Heart right ventricle (tissue), 16 donors: ENCODE data around the gene RASGRP2. TPM values are rescaled to one million over a fixed set of nuclear protein-coding genes. Genes with fewer than 3 reads are reported as not detected.

Experiments used
- ATAC-seq, 8 donors: fragments of 200-7000 bp; cut with Tn5 transposase; one replicate each; pipeline ENCODE4 v1.9.1; 2020; ENCODE audit warnings: mild to moderate bottlenecking in 8 of 8, moderate library complexity in 8 of 8, moderate number of reproducible peaks in 1 of 8
- DNase-seq, 2 donors: peaks; one replicate each; pipeline ENCODE4 v3.0.0-alpha.2; 2020
- H3K27ac ChIP-seq, 10 donors: fragments of 200-600 bp; sonication (generic) in 2 of 10; one replicate each; pipeline versions ENCODE4 v1.5.0 to v1.8.0; 2020 to 2022; ENCODE audit warnings: mild to moderate bottlenecking in 3 of 10
- H3K27me3 ChIP-seq, 7 donors: fragments of 200-600 bp; one replicate each; pipeline ENCODE4 v1.8.0; 2021 to 2022; ENCODE audit warnings: mild to moderate bottlenecking in 2 of 7
- H3K36me3 ChIP-seq, 9 donors: fragments of 200-600 bp; sonication (generic) in 1 of 9; one replicate each; pipeline versions ENCODE4 v1.5.0 to v1.8.0; 2020 to 2022; ENCODE audit warnings: mild to moderate bottlenecking in 2 of 9
- H3K4me1 ChIP-seq, 9 donors: fragments of 200-600 bp; sonication (generic) in 1 of 9; one replicate each; pipeline versions ENCODE4 v1.5.0 to v1.8.0; 2020 to 2022; ENCODE audit warnings: mild to moderate bottlenecking in 4 of 9
- H3K4me3 ChIP-seq, 10 donors: fragments of 200-600 bp; sonication (generic) in 2 of 10; one replicate each; pipeline versions ENCODE4 v1.5.0 to v1.8.0; 2020 to 2022; ENCODE audit warnings: mild to moderate bottlenecking in 7 of 10, moderate library complexity in 2 of 10
- H3K9me3 ChIP-seq, 11 donors: fragments of 200-600 bp in 10 of 11; sonication (generic) in 2 of 11; one replicate each; pipeline versions ENCODE4 v1.5.0 to v1.8.0; 2013 to 2022; ENCODE audit warnings: mild to moderate bottlenecking in 2 of 11, control low read depth in 1 of 11, moderate library complexity in 1 of 11
- CTCF ChIP-seq, 9 donors: fragments of 200-600 bp; sonication (generic) in 2 of 9; IDR thresholded peaks; one replicate each; pipeline versions ENCODE4 v1.5.0 to v1.8.0; 2021 to 2022; ENCODE audit warnings: antibody characterized with exemption in 9 of 9, mild to moderate bottlenecking in 5 of 9, moderate library complexity in 1 of 9
- WGBS, 2 donors: extraction: QIAGEN DNeasy Blood & Tissue Kit; methylation state at CpG; one replicate each; pipeline ENCODE4 v1.1.7; 2013; ENCODE audit warnings: inconsistent platforms in 1 of 2; 5-methylcytosine and 5-hydroxymethylcytosine counted together
- intact Hi-C, 10 donors: fragments of 100-400 bp; cut with DNase I; formaldehyde crosslinking; loops; one replicate each; pipeline versions ENCODE4 v1.11.1 to v1.14.2; 2022
- long read RNA-seq, 3 donors: library from polyadenylated mRNA; unstranded; transcript quantifications; one replicate each; pipeline ENCODE4 v2.0.0, GENCODE V29; 2020 to 2021
- polyA plus RNA-seq, 2 donors: library from polyadenylated mRNA; stranded (reverse); fragments of 200-250 nt; gene quantifications; one replicate each; pipeline ENCODE4 v1.2.3, GENCODE V29; 2013
- total RNA-seq, 10 donors: library from RNA; stranded (reverse); fragmentation: NEBNext Ultra II Directional in 3 of 10; extraction: Animal tissue kit (Norgen Biotek cat#: 25700) in 3 of 10; gene quantifications; one replicate each; pipeline versions ENCODE4 v1.2.1 to v1.2.4, GENCODE V29; 2021 to 2023
- donor health status: Arrhythmogenic right ventricular cardiomyopathy.
- donor health status: ischemic (EF 13 %, LVEDD 7.1; RV severe dilation, severe dysfunction).
- donor health status: healthy with polysubstance abuse.
- donor health status: DM: no; HTN: yes; CAD: no.
- donor health status: DM: no; HTN: no; CAD: no.
- donor health status: ischemic (EF 25% LVEDD 6.9; RV normal size, moderate dysfunction).
- donor health status: ischemic (EF 25% LVEDD 5.7; RV mildly dilated, moderate dysfunction).
- donor health status: healthy.
- donor health status: DM: yes; HTN: yes; CAD: no.
- donor health status: Ischemic cardiomyopathy.
- donor health status: ischemic (EF 35%, LVEDD 5.7; RV mildly dilated, moderate dysfunction).
- donor health status: nonischemic (EF 11% LVEDD 7.7; RV severe dilation, severe dysfunction).
- donor health status: DM: yes; HTN: yes; CAD: no.
- donor health status: PGD.
- donor health status: ischemic (EF 29% LVEDD 5.4; RV normal size, mild dysfunction).
- donor health status: nonischemic (EF 23%, LVEDD 6.1; RV moderate dilation, normal function).

RASGRP2 gene
- total RNA-seq = 10 to 100 TPM; 18.9 to 49.8 (median 25.4) TPM
- polyA plus RNA-seq = 100 to 1,000 TPM in 1 of 2 donors, 10 to 100 TPM in 1; 31.3 to 128 TPM
- long read RNA-seq, donor 1, transcript RASGRP2-204 (5 exons, 642 nt) = major isoform, 14 of 36 reads
- long read RNA-seq, donor 1, partial matches to known transcripts = 3 of 36 reads
- long read RNA-seq, donor 1, other reads (novel, unspliced or antisense) = 12 of 36 reads
- long read RNA-seq, donor 2, transcript RASGRP2-204 (5 exons, 642 nt) = major isoform, 19 of 49 reads
- long read RNA-seq, donor 2, partial matches to known transcripts = 11 of 49 reads
- long read RNA-seq, donor 2, other reads (novel, unspliced or antisense) = 10 of 49 reads
- long read RNA-seq, donor 3, partial matches to known transcripts = 5 of 9 reads
- long read RNA-seq, donor 3, other reads (novel, unspliced or antisense) = 3 of 9 reads

GRCh38 chr11:64743591-64744543 lies at the start of gene RASGRP2:
RASGRP2 (minus strand) TSS chr11:64744142; CDS start chr11:64742866, 1,276 bp downstream.
- no peaks in the 10 kb centered on the region for H3K27me3 ChIP-seq
- peaks cover 0 to 22% (median 0%) of the 10 kb centered on the region in 9 donors for H3K36me3 ChIP-seq
- H3K9me3 ChIP-seq = no peaks in the 10 kb centered on the region
- H3K4me3 ChIP-seq = peak within 1 kb of the TSS; percentile 44 to 80 (median 68)
- WGBS, 2 donors = 1% methylated on average over 57 of the region's 57 CpGs
- DNase-seq (peak; percentile 90 to 92), ATAC-seq (peak; percentile 40 to 64 (median 55))
- TF ChIP-seq CTCF (IDR thresholded peaks at IDR 0.05) = peak; percentile 68 to 85 (median 79)
- H3K27ac ChIP-seq = peak within 1 kb of the TSS; percentile 91 to 99 (median 96)
- intact Hi-C loops = loop anchor here in 1 of 10 donors (5.0 kb wide), 1 partner anchor 33 kb away; the partner anchor contains the start of gene SF1
- H3K4me1 ChIP-seq = peaks cover 16 to 44% (median 41%) of the 10 kb centered on the region in 9 donors

- ATAC-seq (no peak), DNase-seq (no peak)
- no peak for TF ChIP-seq CTCF (IDR thresholded peaks at IDR 0.05)
- H3K9me3 ChIP-seq = no peaks in the 10 kb centered on the region
- 96 to 100% methylated on average over 4 of the region's 4 CpGs for WGBS, 2 donors
- H3K4me1 ChIP-seq = peaks cover 0 to 26% (median 4%) of the 10 kb centered on the region in 9 donors
- H3K27me3 ChIP-seq = no peaks in the 10 kb centered on the region
- intact Hi-C loops = no loop called here
- H3K36me3 ChIP-seq = peaks cover 0 to 66% (median 7%) of the 10 kb centered on the region in 9 donors
- H3K27ac ChIP-seq = peak overlapping the region in 1 of 10 donors; percentile 80
- no peak overlapping the region for H3K4me3 ChIP-seq
Measured at GRCh38 chr11:64792482-64792881, 48.5 kb upstream of the RASGRP2 start.

GRCh38 chr11:64791781-64792291 lies 47.9 kb upstream of the RASGRP2 start:
- Histone ChIP-seq H3K36me3 (peaks cover 0 to 60% (median 7%) of the 10 kb centered on the region in 9 donors), H3K4me1 (peaks cover 0 to 26% (median 4%) of the 10 kb centered on the region in 9 donors), H3K27me3 (no peaks in the 10 kb centered on the region), H3K9me3 (no peaks in the 10 kb centered on the region), H3K4me3 (no peak overlapping the region), H3K27ac (no peak overlapping the region)
- 92 to 93% methylated on average over 13 to 14 of the region's 14 CpGs for WGBS, 2 donors
- ATAC-seq (no peak), DNase-seq (no peak)
- intact Hi-C loops = no loop called here
- no peak for TF ChIP-seq CTCF (IDR thresholded peaks at IDR 0.05)
